ENCODE data around the gene ZMYND19.
A peak's percentile ranks its signal among the peaks of the same experiment; 100 is the strongest.

The ZMYND19 gene

GRCh38 chr9:137588891-137589290 is 1.4 kb downstream of the ZMYND19 start:
- peak overlapping the region; percentile 69 for H3K9ac ChIP-seq (ENCODE audit: low read length)
- H3K27ac ChIP-seq (ENCODE audit: low read depth, low read length): no peak overlapping the region
- H3K4me2 ChIP-seq (ENCODE audit: low read depth, low read length, poor library complexity, severe bottlenecking): peak overlapping the region; percentile 54
- peak overlapping the region; percentile 52 for H3K4me3 ChIP-seq (ENCODE audit: insufficient read depth, low read length, poor library complexity, severe bottlenecking)
- no peaks in the 10 kb centered on the region for H3K9me2 ChIP-seq (replicated peaks; ENCODE audit: insufficient read depth, low read length)
- H3K9me3 ChIP-seq (ENCODE audit: insufficient read depth, low read length): no peaks in the 10 kb centered on the region
- H3K27me3 ChIP-seq (ENCODE audit: low read length): no peaks in the 10 kb centered on the region
- no peaks in the 10 kb centered on the region for H3F3A ChIP-seq (ENCODE audit: insufficient read depth)
- TF ChIP-seq, protein P1, sequence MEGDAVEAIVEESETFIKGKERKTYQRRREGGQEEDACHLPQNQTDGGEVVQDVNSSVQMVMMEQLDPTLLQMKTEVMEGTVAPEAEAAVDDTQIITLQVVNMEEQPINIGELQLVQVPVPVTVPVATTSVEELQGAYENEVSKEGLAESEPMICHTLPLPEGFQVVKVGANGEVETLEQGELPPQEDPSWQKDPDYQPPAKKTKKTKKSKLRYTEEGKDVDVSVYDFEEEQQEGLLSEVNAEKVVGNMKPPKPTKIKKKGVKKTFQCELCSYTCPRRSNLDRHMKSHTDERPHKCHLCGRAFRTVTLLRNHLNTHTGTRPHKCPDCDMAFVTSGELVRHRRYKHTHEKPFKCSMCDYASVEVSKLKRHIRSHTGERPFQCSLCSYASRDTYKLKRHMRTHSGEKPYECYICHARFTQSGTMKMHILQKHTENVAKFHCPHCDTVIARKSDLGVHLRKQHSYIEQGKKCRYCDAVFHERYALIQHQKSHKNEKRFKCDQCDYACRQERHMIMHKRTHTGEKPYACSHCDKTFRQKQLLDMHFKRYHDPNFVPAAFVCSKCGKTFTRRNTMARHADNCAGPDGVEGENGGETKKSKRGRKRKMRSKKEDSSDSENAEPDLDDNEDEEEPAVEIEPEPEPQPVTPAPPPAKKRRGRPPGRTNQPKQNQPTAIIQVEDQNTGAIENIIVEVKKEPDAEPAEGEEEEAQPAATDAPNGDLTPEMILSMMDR (IDR thresholded peaks at IDR 0.05; ENCODE audit: insufficient read depth, low read length, poor library complexity, severe bottlenecking): no peak
- no peak for TF ChIP-seq EZH2phosphoT487 (conservative IDR thresholded peaks at IDR 0.05; ENCODE audit: low read length)
- H3K79me2 ChIP-seq (ENCODE audit: insufficient read depth, low read length): no peaks in the 10 kb centered on the region; the same call in 1 of the 2 replicates
- H3K36me3 ChIP-seq (ENCODE audit: low read length): no peaks in the 10 kb centered on the region
- no peak overlapping the region for H2AFZ ChIP-seq (ENCODE audit: low read depth, low read length, severe bottlenecking)
- 0 out of 2 replicates have a peak, but pooled peaks cover 3% of the 10 kb centered on the region for H4K20me1 ChIP-seq (ENCODE audit: low read depth, low read length)

- 0 out of 2 replicates have a peak, but pooled peaks cover 3% of the 10 kb centered on the region for H4K20me1 ChIP-seq (ENCODE audit: low read depth, low read length)
- no peaks in the 10 kb centered on the region for H3K9me2 ChIP-seq (replicated peaks; ENCODE audit: insufficient read depth, low read length)
- no peak overlapping the region for H3K27ac ChIP-seq (ENCODE audit: low read depth, low read length)
- TF ChIP-seq, protein P1 (IDR thresholded peaks at IDR 0.05; ENCODE audit: insufficient read depth, low read length, poor library complexity, severe bottlenecking): no peak
- TF ChIP-seq EZH2phosphoT487 (conservative IDR thresholded peaks at IDR 0.05; ENCODE audit: low read length): no peak
- no peak overlapping the region for H3K4me3 ChIP-seq (ENCODE audit: insufficient read depth, low read length, poor library complexity, severe bottlenecking)
- H2AFZ ChIP-seq (ENCODE audit: low read depth, low read length, severe bottlenecking): no peak overlapping the region
- no peaks in the 10 kb centered on the region for H3K9me3 ChIP-seq (ENCODE audit: insufficient read depth, low read length)
- no peaks in the 10 kb centered on the region for H3K27me3 ChIP-seq (ENCODE audit: low read length)
- H3F3A ChIP-seq (ENCODE audit: insufficient read depth): no peaks in the 10 kb centered on the region
- no peak overlapping the region; the same call in 1 of the 2 replicates for H3K9ac ChIP-seq (ENCODE audit: low read length)
- no peaks in the 10 kb centered on the region; the same call in 1 of the 2 replicates for H3K79me2 ChIP-seq (ENCODE audit: insufficient read depth, low read length)
- H3K36me3 ChIP-seq (ENCODE audit: low read length): no peaks in the 10 kb centered on the region
- no peak overlapping the region for H3K4me2 ChIP-seq (ENCODE audit: low read depth, low read length, poor library complexity, severe bottlenecking)
These were observed 2.0 kb downstream of the ZMYND19 start for GRCh38 chr9:137588311-137588710.

DNA sequence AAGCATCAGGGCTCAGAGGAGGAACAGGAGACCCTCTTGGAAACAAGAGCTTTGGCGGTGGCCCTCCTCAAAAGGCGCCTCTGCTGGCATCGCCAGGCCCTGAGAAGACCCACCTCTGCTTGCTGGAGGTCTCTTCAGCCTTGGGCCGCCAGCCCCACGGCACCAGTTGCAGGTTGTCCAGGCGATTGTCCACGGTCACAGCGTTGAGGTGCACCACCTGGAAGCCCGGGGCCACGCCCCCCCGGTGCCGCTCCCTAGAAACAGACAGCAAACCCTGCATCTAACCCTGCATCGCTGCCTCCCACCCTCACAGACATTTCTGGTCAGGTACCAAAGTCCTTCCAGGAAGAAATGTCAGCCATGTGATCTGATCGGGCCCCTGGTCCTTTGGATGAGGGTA is 3.5 kb downstream of the ZMYND19 start:
- H3K9ac ChIP-seq (ENCODE audit: low read length): no peak overlapping the region
- H3K9me3 ChIP-seq (ENCODE audit: insufficient read depth, low read length): no peaks in the 10 kb centered on the region
- H3K27ac ChIP-seq (ENCODE audit: low read depth, low read length): no peak overlapping the region
- no peak overlapping the region for H3K4me3 ChIP-seq (ENCODE audit: insufficient read depth, low read length, poor library complexity, severe bottlenecking)
- no peak overlapping the region for H2AFZ ChIP-seq (ENCODE audit: low read depth, low read length, severe bottlenecking)
- H3K9me2 ChIP-seq (replicated peaks; ENCODE audit: insufficient read depth, low read length): no peaks in the 10 kb centered on the region
- H3K79me2 ChIP-seq (ENCODE audit: insufficient read depth, low read length): no peaks in the 10 kb centered on the region; the same call in 1 of the 2 replicates
- no peaks in the 10 kb centered on the region for H3F3A ChIP-seq (ENCODE audit: insufficient read depth)
- TF ChIP-seq EZH2phosphoT487 (conservative IDR thresholded peaks at IDR 0.05; ENCODE audit: low read length): no peak
- TF ChIP-seq, protein P1 (IDR thresholded peaks at IDR 0.05; ENCODE audit: insufficient read depth, low read length, poor library complexity, severe bottlenecking): no peak
- H3K27me3 ChIP-seq (ENCODE audit: low read length): no peaks in the 10 kb centered on the region
- no peak overlapping the region for H3K4me2 ChIP-seq (ENCODE audit: low read depth, low read length, poor library complexity, severe bottlenecking)
- no peaks in the 10 kb centered on the region for H3K36me3 ChIP-seq (ENCODE audit: low read length)
- 0 out of 2 replicates have a peak, but pooled peaks cover 3% of the 10 kb centered on the region for H4K20me1 ChIP-seq (ENCODE audit: low read depth, low read length)
